SK-N-SH treated with all-trans-retinoic acid at 6 μM for 48 hours (cell line): Measurements from ENCODE around the gene RPGRIP1.

Source experiments
- ATAC-seq: fragments of 200-7000 bp; cut with Tn5 transposase; 3 replicates; pipeline ENCODE4 v1.9.1; 2020; ENCODE audit warnings: mild to moderate bottlenecking, moderate library complexity
- ARNTL ChIP-seq: fragments of 450-650 bp; formaldehyde crosslinking; IDR thresholded peaks from 2 replicates; pipeline ENCODE4 v1.5.0; 2020; ENCODE audit warnings: low read depth, mild to moderate bottlenecking, moderate library complexity, borderline replicate concordance
- BACH2 ChIP-seq: fragments of 250-450 bp; sonication (Bioruptor Pico); IDR thresholded peaks from 2 replicates; pipeline ENCODE4 v1.9.0; 2021; ENCODE audit warnings: mild to moderate bottlenecking, borderline replicate concordance
- CREB5 ChIP-seq: fragments of 250-450 bp; sonication (Bioruptor Pico); IDR thresholded peaks from 2 replicates; pipeline ENCODE4 v1.5.1; 2020; ENCODE audit warnings: low read depth, mild to moderate bottlenecking, moderate library complexity
- CSDC2 ChIP-seq: fragments of 250-450 bp; sonication (Bioruptor Pico); IDR thresholded peaks from 2 replicates; pipeline ENCODE4 v1.5.0; 2020; ENCODE audit warnings: mild to moderate bottlenecking, moderate library complexity
- CSRNP3 ChIP-seq: fragments of 250-450 bp; sonication (Bioruptor Pico); IDR thresholded peaks from 2 replicates; pipeline ENCODE4 v1.5.1; 2021; ENCODE audit warnings: mild to moderate bottlenecking, moderate library complexity
- ESRRG ChIP-seq: fragments of 250-450 bp; sonication (Bioruptor Pico); IDR thresholded peaks from 2 replicates; pipeline ENCODE4 v1.6.1; 2021; ENCODE audit warnings: mild to moderate bottlenecking
- GLIS3 ChIP-seq: fragments of 250-450 bp; sonication (Bioruptor Pico); IDR thresholded peaks from 2 replicates; pipeline ENCODE4 v1.5.0; 2020; ENCODE audit warnings: mild to moderate bottlenecking, moderate library complexity
- ISL1 ChIP-seq: fragments of 250-450 bp; sonication (Bioruptor Pico); IDR thresholded peaks from 2 replicates; pipeline ENCODE4 v2.1.2; 2022; ENCODE audit warnings: mild to moderate bottlenecking, moderate library complexity
- OSR1 ChIP-seq: fragments of 250-450 bp; sonication (Bioruptor Pico); IDR thresholded peaks from 2 replicates; pipeline ENCODE4 v1.8.0; 2022; ENCODE audit warnings: moderate library complexity, mild to moderate bottlenecking, inconsistent platforms
- PATZ1 ChIP-seq: fragments of 250-450 bp; sonication (Bioruptor Pico); IDR thresholded peaks from 2 replicates; pipeline ENCODE4 v1.8.0; 2020; ENCODE audit warnings: mild to moderate bottlenecking, moderate library complexity, borderline replicate concordance
- POU6F1 ChIP-seq: fragments of 250-450 bp; sonication (Bioruptor Pico); IDR thresholded peaks from 2 replicates; pipeline ENCODE4 v1.8.0; 2021; ENCODE audit warnings: low read depth, mild to moderate bottlenecking, moderate library complexity, borderline replicate concordance
- PPARA ChIP-seq: fragments of 250-450 bp; sonication (Bioruptor Pico); IDR thresholded peaks from 2 replicates; pipeline ENCODE4 v1.5.0; 2020; ENCODE audit warnings: mild to moderate bottlenecking, borderline replicate concordance
- RARB ChIP-seq: fragments of 250-450 bp; sonication (Bioruptor Pico); IDR thresholded peaks from 2 replicates; pipeline ENCODE4 v1.8.0; 2021; ENCODE audit warnings: mild to moderate bottlenecking, moderate library complexity
- SNAI2 ChIP-seq: fragments of 250-450 bp; sonication (Bioruptor Pico); IDR thresholded peaks from 2 replicates; pipeline ENCODE4 v1.5.0; 2020; ENCODE audit warnings: mild to moderate bottlenecking, moderate library complexity
- TCF4 ChIP-seq: fragments of 250-450 bp; sonication (Bioruptor Pico); IDR thresholded peaks from 2 replicates; pipeline ENCODE4 v1.8.0; 2021; ENCODE audit warnings: mild to moderate bottlenecking, moderate library complexity, borderline replicate concordance
- TSHZ2 ChIP-seq: fragments of 250-450 bp; sonication (Bioruptor Pico); IDR thresholded peaks from 2 replicates; pipeline ENCODE4 v1.5.0; 2020; ENCODE audit warnings: mild to moderate bottlenecking, moderate library complexity
- ZC3H10 ChIP-seq: fragments of 250-450 bp; sonication (Bioruptor Pico); IDR thresholded peaks from 2 replicates; pipeline ENCODE4 v1.5.1; 2021; ENCODE audit warnings: mild to moderate bottlenecking, moderate library complexity
- ZFP3 ChIP-seq: fragments of 250-450 bp; sonication (Bioruptor Pico); IDR thresholded peaks from 2 replicates; pipeline ENCODE4 v1.5.0; 2020; ENCODE audit warnings: mild to moderate bottlenecking, moderate library complexity
- ZFP30 ChIP-seq: fragments of 450-650 bp; formaldehyde crosslinking; IDR thresholded peaks from 2 replicates; pipeline ENCODE4 v1.5.0; 2022; ENCODE audit warnings: mild to moderate bottlenecking, moderate library complexity
- ZNF565 ChIP-seq: fragments of 450-650 bp; formaldehyde crosslinking; conservative IDR thresholded peaks from 2 replicates; pipeline ENCODE4 v1.5.0; 2020; ENCODE audit warnings: low read depth, mild to moderate bottlenecking, moderate library complexity
- ZNF70 ChIP-seq: fragments of 450-650 bp; formaldehyde crosslinking; IDR thresholded peaks from 2 replicates; pipeline ENCODE4 v1.5.0; 2020; ENCODE audit warnings: mild to moderate bottlenecking, moderate library complexity
- ZNF8 ChIP-seq: fragments of 450-650 bp; formaldehyde crosslinking; IDR thresholded peaks from 2 replicates; pipeline ENCODE4 v1.5.0; 2020; ENCODE audit warnings: mild to moderate bottlenecking, moderate library complexity

The RPGRIP1 gene

GRCh38 chr14:21234112-21234511, 45.8 kb upstream of the RPGRIP1 start:
- ATAC-seq, result no peak
- TF ChIP-seq ZFP3 (CRISPR knock-in tag) (no peak), CSDC2 (CRISPR knock-in tag) (no peak), ARNTL (CRISPR knock-in tag) (no peak), OSR1 (no peak), TCF4 (no peak), CSRNP3 (CRISPR knock-in tag) (no peak), ZNF565 (CRISPR knock-in tag) (no peak), SNAI2 (no peak), PPARA (CRISPR knock-in tag) (no peak), ZNF70 (CRISPR knock-in tag) (no peak), CREB5 (CRISPR knock-in tag) (no peak), GLIS3 (CRISPR knock-in tag) (no peak), RARB (no peak), PATZ1 (CRISPR knock-in tag) (no peak), ZNF8 (CRISPR knock-in tag) (no peak), ZC3H10 (CRISPR knock-in tag) (no peak), ESRRG (CRISPR knock-in tag) (no peak), ISL1 (CRISPR knock-in tag) (no peak), BACH2 (no peak)

GRCh38 chr14:21236948-21237797, 42.7 kb upstream of the RPGRIP1 start:
- TF ChIP-seq ZNF8 (CRISPR knock-in tag) (no peak), ZNF565 (CRISPR knock-in tag) (no peak), ZFP3 (CRISPR knock-in tag) (no peak), GLIS3 (CRISPR knock-in tag) (no peak), CSDC2 (CRISPR knock-in tag) (no peak), ZC3H10 (CRISPR knock-in tag) (no peak), PATZ1 (CRISPR knock-in tag) (no peak), ISL1 (CRISPR knock-in tag) (no peak), CREB5 (CRISPR knock-in tag) (no peak), PPARA (CRISPR knock-in tag) (no peak), ZFP30 (CRISPR knock-in tag) (no peak), TSHZ2 (CRISPR knock-in tag) (no peak), ARNTL (CRISPR knock-in tag) (no peak), BACH2 (no peak), SNAI2 (no peak), POU6F1 (no peak), TCF4 (no peak), ESRRG (CRISPR knock-in tag) (no peak), CSRNP3 (CRISPR knock-in tag) (no peak), ZNF70 (CRISPR knock-in tag) (no peak)
- no peak for ATAC-seq
